ENCODE data around the gene TAC4.

- TF ChIP-seq EZH2 (IDR thresholded peaks at IDR 0.05; ENCODE audit: borderline replicate concordance, low read depth, low read length, poor library complexity, severe bottlenecking) (no peak), CTCF (conservative IDR thresholded peaks at IDR 0.05; ENCODE audit: low read depth, low read length) (peak; percentile 53)
These were observed 4.0 kb downstream of the TAC4 start for GRCh38 chr17:49843774-49844350.

Measured in A673 (cell line).